M059J (cell line): ENCODE data around the gene TMEM178B. TPM values are rescaled to one million over a fixed set of nuclear protein-coding genes. Genes with fewer than 3 reads are reported as not detected.

Experiments used
- DNase-seq: peaks from one replicate; pipeline ENCODE4 v3.0.0-alpha.2; 2012; ENCODE audit warnings: low read depth
- total RNA-seq: library from RNA; depleted of rRNA; stranded (reverse); fragments of >200 nt; shearing (Covaris generic); gene quantifications from 2 replicates; pipeline ENCODE4 v1.2.3, GENCODE V29; 2014

Gene TMEM178B
- total RNA-seq, 1 experiment from 2014 or later = 1.6 TPM

- DNase-seq = peak; percentile 32
Measured at GRCh38 chr7:141221007-141221612, 147.2 kb downstream of the TMEM178B start.

DNA sequence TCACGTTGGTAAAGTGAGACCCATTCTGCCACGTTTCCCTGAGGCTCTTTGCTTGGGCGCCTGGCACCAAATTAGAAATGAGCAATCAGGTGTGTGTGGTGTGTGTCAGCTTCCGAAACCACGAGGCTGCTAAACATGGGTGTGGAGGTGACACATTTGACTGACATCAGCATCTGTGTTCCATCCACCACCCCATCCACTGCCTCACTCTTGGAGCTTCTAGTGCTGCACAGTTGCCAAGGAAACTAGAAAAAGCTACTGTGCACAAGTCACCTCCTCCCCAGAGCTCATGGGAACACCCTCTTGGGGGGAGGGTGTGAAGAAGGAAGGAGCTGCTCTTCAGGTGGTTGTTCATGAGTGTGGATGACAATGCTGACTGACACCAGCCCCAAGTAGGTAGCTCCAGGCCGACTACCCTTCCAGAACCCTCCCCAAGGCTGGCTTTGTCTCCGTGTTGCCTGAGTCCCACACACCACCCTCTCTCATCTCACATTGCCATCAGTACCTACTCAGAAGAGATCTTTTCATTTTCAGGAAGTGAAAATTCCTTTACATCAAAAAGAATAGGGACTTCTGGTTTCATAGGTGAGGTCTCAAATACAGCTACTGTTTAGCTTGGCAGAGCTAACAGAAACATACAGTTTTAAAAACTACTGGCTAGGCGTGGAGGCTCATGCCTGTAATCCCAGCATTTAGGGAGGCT is 152.2 kb downstream of the TMEM178B start:
- DNase-seq = peak; percentile 41

GRCh38 chr7:141227454-141227853 is 153.6 kb downstream of the TMEM178B start:
- peak; percentile 8 for DNase-seq

GRCh38 chr7:141228482-141228881 is 154.6 kb downstream of the TMEM178B start:
- DNase-seq = no peak

DNA sequence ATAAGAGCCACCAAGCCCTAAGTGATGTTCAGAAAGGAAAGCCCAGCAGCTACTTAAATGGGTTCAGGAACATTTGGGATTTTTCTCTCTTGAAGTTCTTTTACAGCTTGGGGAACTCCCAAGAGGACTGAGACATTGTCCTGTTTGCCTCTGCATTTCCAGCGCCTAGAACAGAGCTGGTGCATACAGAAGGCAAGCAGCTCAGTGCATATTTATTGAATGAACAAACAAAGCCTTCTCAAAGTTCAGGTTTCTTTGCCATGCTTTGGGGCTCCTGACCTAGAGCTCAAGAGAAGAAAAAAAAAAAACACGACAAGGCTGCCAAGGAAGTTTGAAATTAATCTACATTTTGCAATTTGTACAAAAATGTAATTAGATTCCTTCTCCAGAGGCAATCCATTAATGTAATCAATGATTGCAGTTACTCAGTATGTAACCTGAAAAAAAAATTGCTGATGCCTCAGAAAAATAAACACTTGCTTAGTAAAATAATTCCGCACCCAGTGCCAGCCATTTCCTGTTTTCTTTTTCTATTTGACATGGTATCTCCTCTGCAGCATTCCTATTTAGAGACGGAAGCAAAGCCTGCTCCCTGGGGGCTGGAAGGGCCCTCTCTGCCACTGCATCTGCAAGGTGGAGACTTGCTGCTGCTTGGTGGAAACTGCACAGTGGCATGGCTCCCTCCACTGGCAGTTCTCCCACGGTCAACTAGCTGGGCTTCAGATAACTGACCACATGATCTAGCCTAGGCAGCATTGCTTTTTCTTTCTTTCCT is 157.3 kb downstream of the TMEM178B start:
- DNase-seq = peak; percentile 71

DNA sequence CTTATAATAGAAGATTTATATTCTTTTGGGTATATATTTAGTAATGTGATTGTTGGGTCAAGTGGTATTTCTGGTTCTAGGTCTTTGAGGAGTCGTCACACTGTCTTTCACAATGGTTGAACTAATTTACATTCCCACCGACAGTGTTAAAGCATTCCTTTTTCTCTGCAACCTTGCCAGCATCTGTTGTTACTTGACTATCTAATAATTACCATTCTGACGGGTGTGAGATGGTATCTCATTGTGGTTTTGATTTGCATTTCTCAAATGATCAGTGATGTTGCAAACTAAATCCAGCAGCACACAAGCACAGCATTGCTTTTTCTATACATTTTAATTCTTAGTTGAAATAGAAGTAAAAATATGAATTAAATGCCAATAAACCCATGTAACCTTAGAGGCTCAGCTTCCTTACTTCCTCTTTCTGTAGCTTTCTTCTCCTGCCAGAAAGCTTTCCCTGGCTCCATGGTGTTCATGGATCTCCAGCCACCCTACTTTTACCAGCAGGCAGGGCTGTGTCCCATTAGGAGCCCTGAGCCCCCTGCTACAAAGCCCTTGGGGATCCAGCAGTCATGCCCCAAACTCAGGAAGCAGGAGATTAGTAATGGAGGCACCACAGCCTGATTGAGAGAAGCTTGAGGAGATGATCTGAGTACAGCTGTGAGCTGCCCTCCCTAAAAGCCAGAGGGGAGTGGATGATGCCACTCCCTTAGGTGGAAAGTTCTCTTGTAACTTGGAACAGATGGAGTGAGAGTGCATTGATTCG is 158.6 kb downstream of the TMEM178B start:
- DNase-seq = no peak

- DNase-seq = peak; percentile 24
Measured at GRCh38 chr7:141234335-141235105, 160.7 kb downstream of the TMEM178B start.

- no peak for DNase-seq
Measured at GRCh38 chr7:141235656-141236055, 161.8 kb downstream of the TMEM178B start.

DNA sequence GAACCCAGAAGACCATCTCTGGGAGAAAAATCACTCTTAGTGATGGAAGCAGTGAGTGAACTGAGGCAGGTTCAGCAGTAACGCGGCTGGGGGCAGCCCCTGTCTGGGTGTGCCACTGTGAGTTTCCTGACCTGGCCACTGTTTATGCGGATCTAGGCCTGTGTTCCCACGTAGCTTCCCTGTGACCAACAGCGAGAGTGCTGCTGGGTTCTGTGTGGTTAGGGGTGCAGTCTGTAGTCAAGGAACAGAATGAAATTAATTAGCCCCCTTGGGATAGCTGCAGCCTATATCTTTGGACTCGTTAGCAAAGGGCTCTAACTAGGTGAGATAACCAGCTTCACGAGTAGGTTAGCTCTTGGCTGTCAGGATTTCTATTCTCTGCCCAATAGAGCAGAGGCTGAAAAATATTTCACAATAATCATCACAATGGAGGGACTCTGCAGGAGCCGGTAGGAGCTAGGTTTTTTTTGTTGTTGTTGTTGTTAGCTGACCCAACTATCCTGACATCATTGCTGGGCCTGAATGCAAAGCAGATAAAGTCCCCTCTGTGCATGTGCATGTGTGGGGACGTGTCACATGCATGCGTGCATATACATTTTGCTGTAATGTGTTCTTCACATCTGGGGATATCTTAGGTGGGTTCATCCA is 164.9 kb downstream of the TMEM178B start:
- DNase-seq = no peak

- DNase-seq = no peak
Measured at GRCh38 chr7:141239661-141240060, 165.8 kb downstream of the TMEM178B start.

GRCh38 chr7:141242568-141242967 is 168.7 kb downstream of the TMEM178B start:
- peak; percentile 15 for DNase-seq

DNA sequence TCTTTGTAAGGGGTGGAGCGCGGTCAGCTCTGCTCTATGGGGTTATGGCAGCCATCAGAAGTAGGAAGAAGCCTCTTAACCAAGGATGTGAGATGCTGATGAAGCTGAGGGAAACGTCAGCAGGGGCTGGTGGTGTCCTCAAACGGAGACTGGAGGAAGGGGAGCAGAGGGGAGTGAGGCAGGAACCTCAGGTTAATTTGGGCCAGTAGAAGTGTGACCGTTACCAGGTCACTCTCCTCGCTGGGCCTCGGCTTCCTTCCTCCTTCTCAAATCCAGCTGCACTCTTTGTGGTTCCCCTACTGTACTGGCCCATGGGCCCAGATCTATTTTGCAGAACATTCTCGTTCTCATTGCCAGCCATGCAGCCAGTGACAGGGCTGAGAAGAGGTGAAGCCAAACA is 169.5 kb downstream of the TMEM178B start:
- DNase-seq = no peak

- no peak for DNase-seq
Measured at GRCh38 chr7:141244435-141244834, 170.6 kb downstream of the TMEM178B start.

DNA sequence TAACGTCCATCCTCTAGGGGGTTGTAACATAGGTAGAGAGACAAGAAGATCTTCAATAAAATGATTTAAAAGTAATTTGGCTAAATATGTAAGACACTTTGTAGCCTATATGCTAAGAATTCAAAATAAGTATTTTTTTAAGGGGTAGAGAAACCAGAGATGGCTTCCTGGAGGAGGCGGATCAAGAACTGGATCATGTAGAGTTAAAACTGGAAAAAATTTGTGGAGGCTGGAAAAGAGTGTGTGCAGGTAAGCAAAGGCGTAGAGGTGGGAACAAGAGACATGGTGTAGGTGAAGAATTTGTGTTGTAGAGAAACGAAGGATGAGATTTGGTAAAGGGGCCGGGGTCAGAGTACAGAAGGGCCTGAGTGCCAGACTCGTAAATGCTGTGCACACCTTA is 172.6 kb downstream of the TMEM178B start:
- DNase-seq = no peak

GRCh38 chr7:141251180-141251579 is 177.3 kb downstream of the TMEM178B start:
- no peak for DNase-seq

GRCh38 chr7:141251957-141252356 is 178.1 kb downstream of the TMEM178B start:
- DNase-seq = no peak

DNA sequence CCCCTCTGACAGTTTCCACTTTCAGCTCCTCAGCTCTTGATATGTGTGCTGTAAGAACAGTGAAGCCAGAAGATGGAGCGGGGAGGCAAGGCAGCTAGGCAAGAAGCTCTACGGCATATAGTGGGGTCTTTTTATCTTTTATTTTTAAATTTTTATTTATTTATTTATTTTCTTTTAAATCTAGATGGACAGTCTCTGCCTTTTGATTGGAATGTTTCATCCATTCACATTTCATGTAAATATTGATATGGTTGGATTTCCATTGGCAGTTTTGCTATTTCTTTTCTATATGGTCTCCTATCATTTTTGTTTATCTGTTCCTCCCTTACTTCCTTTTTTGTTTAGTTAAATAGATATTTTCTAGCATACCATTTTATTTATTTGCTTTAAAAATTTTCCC is 183.7 kb downstream of the TMEM178B start:
- no peak for DNase-seq

GRCh38 chr7:141258559-141258958 is 184.7 kb downstream of the TMEM178B start:
- DNase-seq = no peak

GRCh38 chr7:141262101-141263090 is 188.5 kb downstream of the TMEM178B start:
- DNase-seq = no peak

DNA sequence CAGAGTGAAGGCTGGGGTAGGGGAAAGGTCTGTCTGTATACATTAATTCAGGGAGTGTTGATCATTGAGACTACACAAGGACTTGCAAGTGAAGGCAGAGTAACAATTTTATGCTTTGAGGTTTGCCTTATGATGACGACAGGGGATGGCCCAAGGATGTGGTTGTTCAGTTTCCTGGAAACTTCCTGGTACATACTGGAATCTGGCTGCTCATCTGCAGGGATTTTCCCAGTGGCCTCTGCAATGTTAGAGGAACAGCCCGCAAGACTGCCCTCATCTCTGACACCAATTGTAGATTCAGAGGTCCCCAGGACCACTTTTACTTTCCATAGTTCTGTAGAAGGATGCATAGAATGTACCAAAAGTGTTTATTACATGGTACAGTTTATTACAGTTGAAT is 189.6 kb downstream of the TMEM178B start:
- no peak for DNase-seq
